Mesenchymal stem cell (in vitro differentiated cells and primary cell): ENCODE results near the gene CAPG.

Experiments used
- DNase-seq: peaks from one replicate; pipeline ENCODE4 v3.0.0-alpha.2; 2013
- H2AFZ ChIP-seq: one replicate; pipeline ENCODE4 v1.6.1; 2013; ENCODE audit warnings: low read depth, mild to moderate bottlenecking, control low read depth, inconsistent platforms, low read length, moderate library complexity
- H2AK5ac ChIP-seq: 2 replicates; pipeline ENCODE4 v1.6.1; 2013; ENCODE audit warnings: low read length, moderate library complexity, mild to moderate bottlenecking, inconsistent platforms; ENCODE audit not compliant: severe bottlenecking
- H2BK120ac ChIP-seq: one replicate; pipeline ENCODE4 v1.6.1; 2013; ENCODE audit warnings: low read depth, mild to moderate bottlenecking, inconsistent platforms, low read length, moderate library complexity
- H2BK12ac ChIP-seq, 2 experiments: one replicate each; pipeline ENCODE4 v1.6.1; 2013; ENCODE audit warnings: inconsistent platforms in 2 of 2, low read length in 2 of 2, mild to moderate bottlenecking in 2 of 2, moderate library complexity in 2 of 2, control low read depth in 1 of 2
- H2BK15ac ChIP-seq: one replicate; pipeline ENCODE4 v1.6.1; 2013; ENCODE audit warnings: mild to moderate bottlenecking, low read depth, inconsistent platforms; ENCODE audit not compliant: poor library complexity, severe bottlenecking
- H2BK5ac ChIP-seq: 2 replicates; pipeline ENCODE4 v1.6.1; 2013; ENCODE audit warnings: low read depth, mild to moderate bottlenecking, low read length, control low read depth, inconsistent platforms; ENCODE audit not compliant: poor library complexity, severe bottlenecking
- H3K14ac ChIP-seq, 2 experiments: one replicate each; pipeline ENCODE4 v1.6.1; 2013; ENCODE audit warnings: inconsistent platforms in 2 of 2, low read length in 2 of 2, control low read depth in 1 of 2, mild to moderate bottlenecking in 1 of 2, moderate library complexity in 1 of 2
- H3K18ac ChIP-seq, 2 experiments: one replicate each; pipeline ENCODE4 v1.6.1; 2013; ENCODE audit warnings: inconsistent platforms in 2 of 2, low read length in 2 of 2, control low read depth in 1 of 2, low read depth in 1 of 2, mild to moderate bottlenecking in 1 of 2
- H3K23ac ChIP-seq, 2 experiments: one replicate each; pipeline ENCODE4 v1.6.1; 2013; ENCODE audit warnings: inconsistent platforms in 2 of 2, low read length in 2 of 2, mild to moderate bottlenecking in 2 of 2, moderate library complexity in 2 of 2, control low read depth in 1 of 2
- H3K27ac ChIP-seq: 2 replicates; pipeline ENCODE4 v1.5.1; 2013; ENCODE audit warnings: mild to moderate bottlenecking, moderate library complexity, low read length, control low read depth, inconsistent platforms; ENCODE audit not compliant: poor library complexity, severe bottlenecking
- H3K27me3 ChIP-seq, 2 experiments: 2 replicates each; pipeline versions ENCODE4 v1.6.1 to v1.7.0; 2013; ENCODE audit warnings: low read length in 2 of 2, mild to moderate bottlenecking in 2 of 2, moderate library complexity in 2 of 2, control low read depth in 1 of 2, inconsistent platforms in 1 of 2; ENCODE audit not compliant: control insufficient read depth in 1 of 2, insufficient read depth in 1 of 2
- H3K36me3 ChIP-seq, 2 experiments: 2 replicates each; pipeline versions ENCODE4 v1.6.1 to v1.7.0; 2013; ENCODE audit warnings: low read length in 2 of 2, control low read depth in 1 of 2, inconsistent platforms in 1 of 2, low read depth in 1 of 2, mild to moderate bottlenecking in 1 of 2; ENCODE audit not compliant: insufficient read depth in 2 of 2, control insufficient read depth in 1 of 2
- H3K4ac ChIP-seq, 2 experiments: one replicate each; pipeline ENCODE4 v1.6.1; 2013; ENCODE audit warnings: inconsistent platforms in 2 of 2, low read length in 2 of 2, mild to moderate bottlenecking in 2 of 2, moderate library complexity in 2 of 2, control low read depth in 1 of 2, low read depth in 1 of 2
- H3K4me1 ChIP-seq: 2 replicates; pipeline ENCODE4 v1.6.1; 2013; ENCODE audit warnings: low read depth, low read length, control low read depth; ENCODE audit not compliant: control insufficient read depth, insufficient read depth
- H3K4me2 ChIP-seq: 2 replicates; pipeline ENCODE4 v1.6.1; 2013; ENCODE audit warnings: low read length, mild to moderate bottlenecking, inconsistent platforms; ENCODE audit not compliant: poor library complexity, severe bottlenecking
- H3K4me3 ChIP-seq, 2 experiments: 2 replicates each; pipeline versions ENCODE4 v1.5.1 to v1.7.0; 2013; ENCODE audit warnings: low read length in 2 of 2, mild to moderate bottlenecking in 2 of 2, control low read depth in 1 of 2, low read depth in 1 of 2; ENCODE audit not compliant: insufficient read depth in 1 of 2
- H3K79me1 ChIP-seq: replicated peaks from 2 replicates; pipeline ENCODE4 v1.6.1; 2013; ENCODE audit warnings: mild to moderate bottlenecking, control low read depth, low read length, inconsistent platforms; ENCODE audit not compliant: poor library complexity, severe bottlenecking
- H3K9ac ChIP-seq: 2 replicates; pipeline ENCODE4 v1.7.0; 2013; ENCODE audit warnings: mild to moderate bottlenecking, low read length, moderate library complexity
- H3K9me3 ChIP-seq: 2 replicates; pipeline ENCODE4 v1.7.0; 2013; ENCODE audit warnings: mild to moderate bottlenecking, low read length; ENCODE audit not compliant: control insufficient read depth
- H4K8ac ChIP-seq: one replicate; pipeline ENCODE4 v1.6.1; 2013; ENCODE audit warnings: inconsistent platforms, mild to moderate bottlenecking, low read length, moderate library complexity
- H4K91ac ChIP-seq: one replicate; pipeline ENCODE4 v1.6.1; 2013; ENCODE audit warnings: mild to moderate bottlenecking, low read length, inconsistent platforms
- WGBS: methylation state at CpG from one replicate; pipeline ENCODE4 v1.1.7; 2013; ENCODE audit warnings: mixed read lengths; 5-methylcytosine and 5-hydroxymethylcytosine counted together

CAPG gene

GRCh38 chr2:85439025-85439472 lies 28.9 kb upstream of the CAPG start:
- no peak for DNase-seq
- Histone ChIP-seq H3K18ac (peak overlapping the region; percentile 29 to 86), H3K27ac (no peak overlapping the region), H2BK5ac (no peak overlapping the region), H3K9me3 (no peaks in the 10 kb centered on the region), H3K79me1 (no peaks in the 10 kb centered on the region), H3K4me2 (no peak overlapping the region), H3K27me3 (no peaks in the 10 kb centered on the region), H3K4ac (peak overlapping the region; percentile 90 to 91), H2AFZ (no peak overlapping the region), H2AK5ac (peak overlapping the region; percentile 54), H3K23ac (no peak overlapping the region), H3K9ac (peak overlapping the region; percentile 85), H4K8ac (peak overlapping the region; percentile 55), H3K36me3 (no peaks in the 10 kb centered on the region), H3K4me1 (peaks cover 41% of the 10 kb centered on the region), H3K14ac (no peak overlapping the region), H2BK12ac (peak overlapping the region in 1 of 2 experiments; percentile 84), H2BK120ac (peak overlapping the region; percentile 54), H3K4me3 (no peak overlapping the region), H4K91ac (peak overlapping the region; percentile 65), H2BK15ac (no peak overlapping the region)
- WGBS = 92% methylated on average over 6 of the region's 6 CpGs

- H3K9me3 ChIP-seq = no peaks in the 10 kb centered on the region
- peak overlapping the region; percentile 12 to 84 for H2BK12ac ChIP-seq
- peak overlapping the region; percentile 90 to 91 for H3K4ac ChIP-seq
- no peak overlapping the region for H3K14ac ChIP-seq
- peaks cover 47% of the 10 kb centered on the region for H3K4me1 ChIP-seq
- peak overlapping the region; percentile 50 for H2BK15ac ChIP-seq
- no peaks in the 10 kb centered on the region for H3K27me3 ChIP-seq
- H2BK120ac ChIP-seq = peak overlapping the region; percentile 24
- H3K18ac ChIP-seq = peak overlapping the region; percentile 29 to 86
- H3K4me2 ChIP-seq = peak overlapping the region; percentile 18
- H3K9ac ChIP-seq = peak overlapping the region; percentile 85
- H2AK5ac ChIP-seq = peak overlapping the region; percentile 6
- H3K4me3 ChIP-seq = peak overlapping the region in 1 of 2 experiments; percentile 61
- no peaks in the 10 kb centered on the region for H3K79me1 ChIP-seq
- H3K23ac ChIP-seq = peak overlapping the region in 1 of 2 experiments; percentile 46
- H4K8ac ChIP-seq = peak overlapping the region; percentile 55
- no peak overlapping the region for H2AFZ ChIP-seq
- DNase-seq = no peak
- H3K27ac ChIP-seq = no peak overlapping the region
- no peak overlapping the region for H2BK5ac ChIP-seq
- H4K91ac ChIP-seq = peak overlapping the region; percentile 65
- no peaks in the 10 kb centered on the region for H3K36me3 ChIP-seq
- WGBS = 57% methylated on average over 15 of the region's 19 CpGs
Measured at GRCh38 chr2:85438201-85439024, 28.2 kb upstream of the CAPG start.

DNA sequence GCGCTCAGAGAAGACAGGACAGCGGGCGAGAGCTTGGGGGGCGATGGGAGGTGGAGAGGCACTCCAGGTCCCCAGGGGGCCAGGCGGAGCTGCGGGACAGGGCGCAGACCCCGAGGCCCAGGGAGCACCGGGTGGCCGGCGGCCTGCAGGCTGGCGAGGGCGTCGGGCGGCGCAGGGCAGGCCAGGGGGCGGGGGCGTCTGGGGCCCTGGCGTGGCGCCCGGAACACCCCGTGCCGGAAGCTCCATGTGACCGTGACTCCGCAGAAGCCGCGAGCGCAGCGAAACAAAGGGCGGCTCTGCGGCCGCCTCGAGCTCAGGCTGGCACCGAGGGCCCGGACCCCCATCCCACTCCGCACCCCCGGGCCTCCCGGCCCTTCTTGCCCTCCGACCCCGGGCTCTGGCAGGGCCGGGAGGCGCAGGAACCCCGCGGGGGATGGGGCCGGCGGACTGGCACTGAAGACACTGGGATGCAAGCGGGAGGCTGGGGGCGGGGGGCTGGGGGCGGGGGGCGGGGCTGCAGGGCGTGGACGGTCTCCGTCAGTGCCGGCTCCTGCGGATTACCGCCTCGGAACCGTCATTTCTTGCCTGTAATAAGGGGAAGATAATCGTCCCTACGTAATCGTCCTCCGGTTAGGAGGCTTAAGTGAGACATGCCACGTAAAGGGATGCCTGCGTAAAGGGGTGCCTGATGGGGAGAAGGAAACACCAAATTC lies 27.5 kb upstream of the CAPG start:
- Histone ChIP-seq H3K79me1 (no peaks in the 10 kb centered on the region), H2BK15ac (peak overlapping the region; percentile 88), H3K4me3 (peak overlapping the region in 1 of 2 experiments; percentile 61), H3K27me3 (no peaks in the 10 kb centered on the region), H2AK5ac (no peak overlapping the region), H3K9ac (peak overlapping the region; percentile 85), H3K9me3 (no peaks in the 10 kb centered on the region), H3K4me2 (peak overlapping the region; percentile 18), H3K23ac (peak overlapping the region in 1 of 2 experiments; percentile 46), H4K91ac (peak overlapping the region; percentile 84), H3K27ac (peak overlapping the region; percentile 56), H4K8ac (peak overlapping the region; percentile 100), H2BK5ac (no peak overlapping the region), H3K4me1 (peaks cover 55% of the 10 kb centered on the region), H2AFZ (peak overlapping the region; percentile 18), H2BK12ac (peak overlapping the region; percentile 46 to 96), H3K4ac (peak overlapping the region; percentile 90 to 91), H3K36me3 (no peaks in the 10 kb centered on the region), H3K18ac (peak overlapping the region; percentile 91 to 98), H2BK120ac (peak overlapping the region; percentile 24), H3K14ac (peak overlapping the region in 1 of 2 experiments; percentile 68)
- DNase-seq = peak; percentile 93
- 7% methylated on average over 54 of the region's 64 CpGs for WGBS
